Loucy (cell line): Measurements from ENCODE around the gene KIF4A.

Experiments
- H2AFZ ChIP-seq: fragments of 200-600 bp; sonication (generic); 2 replicates; pipeline ENCODE4 v1.6.0; 2016; ENCODE audit warnings: antibody characterized with exemption, mild to moderate bottlenecking, low read length, moderate library complexity
- H3F3A ChIP-seq: fragments of 200-600 bp; 2 replicates; pipeline ENCODE4 v1.6.0; 2016; ENCODE audit warnings: antibody characterized with exemption, low read depth, mild to moderate bottlenecking
- H3K27me3 ChIP-seq: fragments of 200-600 bp; sonication (generic); 2 replicates; pipeline ENCODE4 v1.6.1; 2014; ENCODE audit warnings: low read length, mild to moderate bottlenecking; ENCODE audit not compliant: insufficient read depth, poor library complexity, severe bottlenecking
- H3K36me3 ChIP-seq: fragments of 200-600 bp; sonication (generic); 2 replicates; pipeline ENCODE4 v1.6.1; 2016; ENCODE audit warnings: low read length; ENCODE audit not compliant: insufficient read depth
- H3K4me1 ChIP-seq: fragments of 200-600 bp; sonication (generic); 2 replicates; pipeline ENCODE4 v1.5.1; 2014; ENCODE audit warnings: low read length, mild to moderate bottlenecking; ENCODE audit not compliant: insufficient read depth, poor library complexity, severe bottlenecking
- H3K4me2 ChIP-seq: fragments of 200-600 bp; sonication (generic); 2 replicates; pipeline ENCODE4 v1.6.0; 2014; ENCODE audit warnings: antibody characterized with exemption, low read length, low read depth, mild to moderate bottlenecking; ENCODE audit not compliant: poor library complexity, severe bottlenecking
- H3K4me3 ChIP-seq: fragments of 200-600 bp; sonication (generic); 2 replicates; pipeline ENCODE4 v1.5.1; 2014; ENCODE audit warnings: low read length, mild to moderate bottlenecking, mixed read lengths; ENCODE audit not compliant: poor library complexity, severe bottlenecking
- H3K79me2 ChIP-seq: fragments of 200-600 bp; sonication (generic); 2 replicates; pipeline ENCODE4 v1.6.1; 2014; ENCODE audit warnings: low read length; ENCODE audit not compliant: insufficient read depth
- H3K9ac ChIP-seq: fragments of 200-600 bp; sonication (generic); 2 replicates; pipeline ENCODE4 v1.6.0; 2014; ENCODE audit warnings: mild to moderate bottlenecking, low read depth, low read length, moderate library complexity; ENCODE audit not compliant: poor library complexity, severe bottlenecking
- H3K9me2 ChIP-seq: fragments of 200-600 bp; sonication (generic); replicated peaks from 2 replicates; pipeline ENCODE4 v1.6.1; 2016; ENCODE audit warnings: low read depth, low read length, mixed read lengths
- H3K9me3 ChIP-seq: fragments of 200-600 bp; sonication (generic); 2 replicates; pipeline ENCODE4 v1.6.1; 2014; ENCODE audit warnings: mild to moderate bottlenecking, antibody characterized with exemption, low read length, low read depth; ENCODE audit not compliant: insufficient read depth
- H4K20me1 ChIP-seq: fragments of 200-600 bp; sonication (generic); 2 replicates; pipeline ENCODE4 v1.6.0; 2014; ENCODE audit warnings: antibody characterized with exemption, low read length, mild to moderate bottlenecking; ENCODE audit not compliant: insufficient read depth, poor library complexity, severe bottlenecking
- EZH2phosphoT487 ChIP-seq: fragments of 200-600 bp; IDR thresholded peaks from 2 replicates; pipeline ENCODE4 v1.6.1; 2018; ENCODE audit warnings: antibody characterized with exemption, mild to moderate bottlenecking, moderate library complexity, borderline replicate concordance
- TF ChIP-seq, protein P1 (sequence below): fragments of 200-600 bp; sonication (generic); conservative IDR thresholded peaks from 2 replicates; pipeline ENCODE4 v1.5.1; 2014; ENCODE audit warnings: mild to moderate bottlenecking, antibody characterized with exemption, low read length

KIF4A gene

DNA sequence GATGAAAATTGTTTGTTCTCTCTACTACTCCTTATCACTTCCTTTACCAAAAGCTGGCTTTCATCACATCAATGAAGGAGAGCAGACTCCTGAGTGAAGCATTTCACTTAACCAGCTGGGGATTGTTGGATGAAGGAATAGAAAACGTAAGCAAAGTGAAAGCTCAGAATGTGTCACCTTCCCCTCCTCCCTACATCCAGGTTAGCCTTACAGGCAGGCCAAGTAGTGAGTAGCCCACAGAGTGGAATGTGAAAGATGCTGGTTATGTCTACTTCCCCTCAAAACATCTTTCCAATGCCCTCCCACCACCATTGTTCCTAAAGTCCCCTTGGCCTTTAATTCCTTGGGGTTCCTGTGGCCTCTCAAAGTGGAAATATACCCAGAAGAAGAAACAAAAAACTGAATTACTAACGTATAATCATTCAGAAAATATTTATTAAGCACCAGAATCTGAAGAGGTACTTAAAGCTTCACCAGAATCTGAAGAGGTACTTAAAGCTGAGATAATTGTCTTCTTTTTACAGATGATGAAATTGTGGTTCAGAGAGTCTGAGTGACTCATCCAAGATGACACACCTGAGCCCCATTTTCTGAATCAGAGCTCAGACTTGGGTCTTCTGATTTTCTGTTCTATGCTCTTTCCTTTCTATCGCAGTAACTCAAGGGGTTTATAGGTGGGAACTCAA, 36.4 kb upstream of the KIF4A start:
- no peaks in the 10 kb centered on the region for H3K36me3 ChIP-seq
- H3K4me3 ChIP-seq = no peak overlapping the region
- no peak overlapping the region for H3K4me2 ChIP-seq
- H3K9me3 ChIP-seq = no peaks in the 10 kb centered on the region
- H4K20me1 ChIP-seq = no peaks in the 10 kb centered on the region
- no peak for TF ChIP-seq EZH2phosphoT487
- TF ChIP-seq, protein P1, sequence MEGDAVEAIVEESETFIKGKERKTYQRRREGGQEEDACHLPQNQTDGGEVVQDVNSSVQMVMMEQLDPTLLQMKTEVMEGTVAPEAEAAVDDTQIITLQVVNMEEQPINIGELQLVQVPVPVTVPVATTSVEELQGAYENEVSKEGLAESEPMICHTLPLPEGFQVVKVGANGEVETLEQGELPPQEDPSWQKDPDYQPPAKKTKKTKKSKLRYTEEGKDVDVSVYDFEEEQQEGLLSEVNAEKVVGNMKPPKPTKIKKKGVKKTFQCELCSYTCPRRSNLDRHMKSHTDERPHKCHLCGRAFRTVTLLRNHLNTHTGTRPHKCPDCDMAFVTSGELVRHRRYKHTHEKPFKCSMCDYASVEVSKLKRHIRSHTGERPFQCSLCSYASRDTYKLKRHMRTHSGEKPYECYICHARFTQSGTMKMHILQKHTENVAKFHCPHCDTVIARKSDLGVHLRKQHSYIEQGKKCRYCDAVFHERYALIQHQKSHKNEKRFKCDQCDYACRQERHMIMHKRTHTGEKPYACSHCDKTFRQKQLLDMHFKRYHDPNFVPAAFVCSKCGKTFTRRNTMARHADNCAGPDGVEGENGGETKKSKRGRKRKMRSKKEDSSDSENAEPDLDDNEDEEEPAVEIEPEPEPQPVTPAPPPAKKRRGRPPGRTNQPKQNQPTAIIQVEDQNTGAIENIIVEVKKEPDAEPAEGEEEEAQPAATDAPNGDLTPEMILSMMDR = no peak
- no peak overlapping the region for H3K9ac ChIP-seq
- no peaks in the 10 kb centered on the region for H3F3A ChIP-seq
- H3K9me2 ChIP-seq = no peaks in the 10 kb centered on the region
- no peaks in the 10 kb centered on the region for H3K79me2 ChIP-seq
- no peak overlapping the region for H2AFZ ChIP-seq
- no peaks in the 10 kb centered on the region for H3K27me3 ChIP-seq
- no peaks in the 10 kb centered on the region for H3K4me1 ChIP-seq

DNA sequence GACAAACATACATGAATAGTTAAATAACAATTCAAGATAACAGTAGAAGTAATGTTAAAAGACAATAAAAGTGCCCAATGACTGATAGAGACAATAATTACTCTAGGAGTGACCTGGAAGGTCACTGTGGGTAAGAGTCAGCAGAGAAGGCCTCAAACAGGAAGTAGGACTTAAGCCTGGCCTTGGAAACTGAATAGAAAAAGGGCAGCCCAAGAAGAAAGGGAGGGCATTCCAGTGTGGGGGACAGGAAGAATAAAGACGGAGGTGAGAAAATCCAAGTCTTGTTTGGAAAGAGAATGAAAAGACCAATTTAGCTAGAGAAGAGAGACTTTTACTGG, 35.9 kb upstream of the KIF4A start:
- no peaks in the 10 kb centered on the region for H3K9me3 ChIP-seq

DNA sequence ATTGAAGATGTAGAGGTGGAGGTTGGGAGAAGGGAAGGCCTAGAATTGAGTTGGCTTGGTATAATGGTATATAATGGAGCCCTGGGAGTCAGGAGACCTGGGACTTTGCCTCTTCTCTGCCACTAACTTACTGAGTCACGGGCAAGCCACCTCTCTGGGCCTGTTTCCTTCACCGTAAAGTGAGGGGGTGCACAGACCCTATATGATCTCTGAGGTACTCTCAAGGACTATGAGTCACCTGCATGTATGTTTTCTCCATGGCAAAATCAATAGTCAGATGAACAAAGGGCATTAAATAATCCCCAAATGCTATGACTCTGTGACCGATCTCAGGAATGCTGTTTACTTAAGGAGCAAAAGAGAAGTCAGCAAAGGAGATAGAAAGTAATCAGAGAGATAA, 35.0 kb upstream of the KIF4A start:
- no peak overlapping the region for H2AFZ ChIP-seq
- no peaks in the 10 kb centered on the region for H3K4me1 ChIP-seq
- no peaks in the 10 kb centered on the region for H3K27me3 ChIP-seq
- no peak overlapping the region for H3K9ac ChIP-seq
- H3K9me2 ChIP-seq = no peaks in the 10 kb centered on the region
- no peaks in the 10 kb centered on the region for H3K36me3 ChIP-seq
- H3F3A ChIP-seq = no peaks in the 10 kb centered on the region
- TF ChIP-seq EZH2phosphoT487 = no peak
- TF ChIP-seq, protein P1 = no peak
- H3K4me3 ChIP-seq = no peak overlapping the region
- no peak overlapping the region for H3K4me2 ChIP-seq
- H4K20me1 ChIP-seq = no peaks in the 10 kb centered on the region
- H3K9me3 ChIP-seq = no peaks in the 10 kb centered on the region
- H3K79me2 ChIP-seq = no peaks in the 10 kb centered on the region

More for the DNA sequence above, 35.9 kb upstream of the KIF4A start:
- H3K4me1 ChIP-seq = no peaks in the 10 kb centered on the region
- H3K4me3 ChIP-seq = no peak overlapping the region
- H3F3A ChIP-seq = no peaks in the 10 kb centered on the region
- H3K4me2 ChIP-seq = no peak overlapping the region
- H3K9me2 ChIP-seq = no peaks in the 10 kb centered on the region
- H3K27me3 ChIP-seq = no peaks in the 10 kb centered on the region
- no peak for TF ChIP-seq EZH2phosphoT487
- no peaks in the 10 kb centered on the region for H4K20me1 ChIP-seq
- H3K79me2 ChIP-seq = no peaks in the 10 kb centered on the region
- no peak overlapping the region for H3K9ac ChIP-seq
- H2AFZ ChIP-seq = no peak overlapping the region
- H3K36me3 ChIP-seq = no peaks in the 10 kb centered on the region

GRCh38 chrX:70255452-70255851, 34.5 kb upstream of the KIF4A start:
- no peak overlapping the region for H3K9ac ChIP-seq
- no peak overlapping the region for H2AFZ ChIP-seq
- no peaks in the 10 kb centered on the region for H3K79me2 ChIP-seq
- H4K20me1 ChIP-seq = no peaks in the 10 kb centered on the region
- no peaks in the 10 kb centered on the region for H3K27me3 ChIP-seq
- no peaks in the 10 kb centered on the region for H3K4me1 ChIP-seq
- H3K9me2 ChIP-seq = no peaks in the 10 kb centered on the region
- TF ChIP-seq EZH2phosphoT487 = no peak
- TF ChIP-seq, protein P1 = no peak
- no peak overlapping the region for H3K4me2 ChIP-seq
- no peak overlapping the region for H3K4me3 ChIP-seq
- H3K9me3 ChIP-seq = no peaks in the 10 kb centered on the region
- no peaks in the 10 kb centered on the region for H3K36me3 ChIP-seq
- H3F3A ChIP-seq = no peaks in the 10 kb centered on the region
